Gastroesophageal sphincter (tissue), 3 donors: ENCODE data around the gene ESYT3.

Experiments
- CTCF ChIP-seq, 4 experiments: fragments of 200-600 bp in 2 of 4; fragments of 450-650 bp in 2 of 4; sonication (generic) in 1 of 4; IDR thresholded peaks; one replicate each; pipeline ENCODE4 v1.5.1; 2017 to 2019; ENCODE audit warnings: antibody characterized with exemption in 4 of 4, mild to moderate bottlenecking in 2 of 4, moderate library complexity in 2 of 4
- EP300 ChIP-seq: sonication (generic); formaldehyde crosslinking; IDR thresholded peaks from one replicate; pipeline ENCODE4 v1.6.1; 2017; ENCODE audit warnings: antibody characterized with exemption, mild to moderate bottlenecking
- POLR2A ChIP-seq, 2 donors: fragments of 450-650 bp; IDR thresholded peaks; one replicate each; pipeline ENCODE4 v1.6.1; 2017; ENCODE audit warnings: antibody characterized with exemption in 2 of 2, mild to moderate bottlenecking in 2 of 2, moderate library complexity in 1 of 2
- POLR2AphosphoS5 ChIP-seq: sonication (generic); formaldehyde crosslinking; IDR thresholded peaks from one replicate; pipeline ENCODE4 v1.6.1; 2017; ENCODE audit warnings: antibody characterized with exemption

- TF ChIP-seq CTCF (IDR thresholded peaks at IDR 0.05) = no peak
- TF ChIP-seq POLR2AphosphoS5 = no peak
- TF ChIP-seq POLR2A (IDR thresholded peaks at IDR 0.05) = no peak
- no peak for TF ChIP-seq EP300
Observed at GRCh38 chr3:138406606-138407005, 27.8 kb upstream of the ESYT3 start.
